GM18499 (cell line): ENCODE results near the gene CCDC8.
"Not testable (repeated sequence)": the region's sequence is repeated elsewhere in the genome, so short reads cannot be mapped to it uniquely, and the experiment has no call there.

ENCODE experiments used
- ATAC-seq: cut with Tn5 transposase; IDR thresholded peaks from one replicate; pipeline ENCODE4 v1.9.1; 2021; ENCODE audit warnings: moderate number of reproducible peaks; ENCODE audit not compliant: insufficient read depth, unreplicated experiment

Gene CCDC8

GRCh38 chr19:46428239-46429135 is 15.1 kb upstream of the CCDC8 start, which contains the start of gene PNMA8C:
TSS of gene PNMA8C (minus strand) at chr19:46428936. CDS start at chr19:46428359, 577 bp downstream.
- no peak for ATAC-seq

GRCh38 chr19:46427518-46428045 is 14.2 kb upstream of the CCDC8 start:
- ATAC-seq, result no peak

GRCh38 chr19:46426506-46427162 is 13.3 kb upstream of the CCDC8 start:
- no peak for ATAC-seq

- no peak for ATAC-seq
Observed at GRCh38 chr19:46426035-46426505, 12.7 kb upstream of the CCDC8 start.

- no peak for ATAC-seq
Observed at GRCh38 chr19:46423188-46423587, 9.8 kb upstream of the CCDC8 start.

GRCh38 chr19:46422344-46422743 is 9.0 kb upstream of the CCDC8 start:
- no peak for ATAC-seq

GRCh38 chr19:46420056-46420455 is 6.7 kb upstream of the CCDC8 start:
- ATAC-seq, result no peak

- not testable (repeated sequence) for ATAC-seq
Observed at GRCh38 chr19:46415804-46416709, 2.7 kb upstream of the CCDC8 start.

GRCh38 chr19:46414899-46415298 is 1.5 kb upstream of the CCDC8 start:
- not testable (repeated sequence) for ATAC-seq

- no peak for ATAC-seq
Observed at GRCh38 chr19:46412650-46413261, 608 bp downstream of the CCDC8 start.

GRCh38 chr19:46411925-46412649 is 1.3 kb downstream of the CCDC8 start:
- no peak for ATAC-seq

- ATAC-seq, result no peak
Observed at GRCh38 chr19:46411088-46411924, 2.1 kb downstream of the CCDC8 start.

- ATAC-seq, result no peak
Observed at GRCh38 chr19:46410205-46411087, 2.9 kb downstream of the CCDC8 start.

- ATAC-seq, result no peak
Observed at GRCh38 chr19:46409191-46409590, 4.2 kb downstream of the CCDC8 start.

GRCh38 chr19:46408664-46409039 is 4.7 kb downstream of the CCDC8 start:
- ATAC-seq, result no peak

- no peak for ATAC-seq
Observed at GRCh38 chr19:46407856-46408663, 5.3 kb downstream of the CCDC8 start.
